DOHH2 (cell line): ENCODE results near the gene ITPR2.

Experiments
- H3F3A ChIP-seq: fragments of 200-600 bp; sonication (generic), shearing (Covaris generic); 2 replicates; pipeline ENCODE4 v1.6.0; 2016; ENCODE audit warnings: antibody characterized with exemption, mild to moderate bottlenecking; ENCODE audit not compliant: control insufficient read depth, insufficient read depth
- H3K27ac ChIP-seq: fragments of 200-600 bp; sonication (generic); 2 replicates; pipeline ENCODE4 v1.5.1; 2014; ENCODE audit warnings: low read depth, mild to moderate bottlenecking, low read length, moderate library complexity
- H3K27me3 ChIP-seq: fragments of 200-600 bp; sonication (generic); 2 replicates; pipeline ENCODE4 v1.6.1; 2014; ENCODE audit warnings: mild to moderate bottlenecking, low read length, mixed read lengths; ENCODE audit not compliant: control insufficient read depth
- H3K36me3 ChIP-seq: fragments of 200-600 bp; sonication (generic); 2 replicates; pipeline ENCODE4 v1.6.1; 2014; ENCODE audit warnings: mild to moderate bottlenecking, low read length, moderate library complexity, mixed read lengths; ENCODE audit not compliant: control insufficient read depth
- H3K4me1 ChIP-seq: fragments of 200-600 bp; sonication (generic); 2 replicates; pipeline ENCODE4 v1.6.1; 2014; ENCODE audit warnings: mild to moderate bottlenecking, low read length, mixed read lengths; ENCODE audit not compliant: control insufficient read depth
- H3K4me2 ChIP-seq: fragments of 200-600 bp; sonication (generic); 2 replicates; pipeline ENCODE4 v1.6.0; 2014; ENCODE audit warnings: mild to moderate bottlenecking, low read length, moderate library complexity
- H3K4me3 ChIP-seq: fragments of 200-600 bp; sonication (generic); 2 replicates; pipeline ENCODE4 v1.5.1; 2014; ENCODE audit warnings: mild to moderate bottlenecking, low read length, mixed read lengths
- H3K79me2 ChIP-seq: fragments of 200-600 bp; sonication (generic); 2 replicates; pipeline ENCODE4 v1.6.1; 2014; ENCODE audit warnings: mild to moderate bottlenecking, low read length, mixed read lengths; ENCODE audit not compliant: control insufficient read depth
- H3K9me2 ChIP-seq: fragments of 200-600 bp; sonication (generic); replicated peaks from 2 replicates; pipeline ENCODE4 v1.6.1; 2014; ENCODE audit warnings: mild to moderate bottlenecking, low read length, mixed read lengths; ENCODE audit not compliant: control insufficient read depth
- H3K9me3 ChIP-seq: fragments of 200-600 bp; sonication (generic); 2 replicates; pipeline ENCODE4 v1.6.1; 2014; ENCODE audit warnings: antibody characterized with exemption, low read length, mixed read lengths; ENCODE audit not compliant: control insufficient read depth, insufficient read depth
- H4K20me1 ChIP-seq: fragments of 200-600 bp; sonication (generic); 2 replicates; pipeline ENCODE4 v1.6.0; 2014; ENCODE audit warnings: low read depth, mild to moderate bottlenecking, antibody characterized with exemption, low read length, moderate library complexity; ENCODE audit not compliant: control insufficient read depth, insufficient read depth
- CTCF ChIP-seq: fragments of 200-600 bp; sonication (generic); IDR thresholded peaks from one replicate; pipeline ENCODE4 v1.5.1; 2014; ENCODE audit warnings: antibody characterized with exemption, mild to moderate bottlenecking, low read depth, low read length; ENCODE audit not compliant: poor library complexity, severe bottlenecking
- EZH2phosphoT487 ChIP-seq: fragments of 200-600 bp; sonication (generic); IDR thresholded peaks from 2 replicates; pipeline ENCODE4 v1.6.1; 2017; ENCODE audit warnings: borderline replicate concordance, mild to moderate bottlenecking, antibody characterized with exemption, low read length, moderate library complexity, mixed read lengths

ITPR2 gene

GRCh38 chr12:26513363-26514043 is 319.5 kb downstream of the ITPR2 start:
- Histone ChIP-seq H3K79me2 (no peaks in the 10 kb centered on the region), H3K36me3 (no peaks in the 10 kb centered on the region), H3K4me2 (no peak overlapping the region), H3K9me2 (no peaks in the 10 kb centered on the region), H3K4me3 (no peak overlapping the region), H3K4me1 (no peaks in the 10 kb centered on the region), H3K9me3 (no peaks in the 10 kb centered on the region), H3F3A (no peaks in the 10 kb centered on the region), H3K27ac (no peak overlapping the region), H4K20me1 (no peaks in the 10 kb centered on the region), H3K27me3 (no peaks in the 10 kb centered on the region)
- TF ChIP-seq CTCF (no peak), EZH2phosphoT487 (no peak)

GRCh38 chr12:26512213-26512612 is 320.8 kb downstream of the ITPR2 start:
- Histone ChIP-seq H3K27me3 (no peaks in the 10 kb centered on the region), H3K4me2 (no peak overlapping the region), H3K36me3 (no peaks in the 10 kb centered on the region; the same call in 1 of the 2 replicates), H3K4me3 (no peak overlapping the region), H3K9me3 (no peaks in the 10 kb centered on the region), H3K79me2 (no peaks in the 10 kb centered on the region), H3F3A (no peaks in the 10 kb centered on the region), H3K9me2 (no peaks in the 10 kb centered on the region), H3K4me1 (no peaks in the 10 kb centered on the region), H4K20me1 (no peaks in the 10 kb centered on the region), H3K27ac (no peak overlapping the region)
- TF ChIP-seq CTCF (no peak), EZH2phosphoT487 (no peak)

GRCh38 chr12:26510354-26510674 is 322.7 kb downstream of the ITPR2 start:
- H3K27ac ChIP-seq = no peak overlapping the region

More at GRCh38 chr12:26510354-26510674, 322.7 kb downstream of the ITPR2 start:
- no peaks in the 10 kb centered on the region for H3K4me1 ChIP-seq
- no peaks in the 10 kb centered on the region for H3K79me2 ChIP-seq
- no peaks in the 10 kb centered on the region; the same call in 1 of the 2 replicates for H3K36me3 ChIP-seq
- no peaks in the 10 kb centered on the region for H3F3A ChIP-seq
- TF ChIP-seq CTCF (no peak), EZH2phosphoT487 (no peak)
- no peaks in the 10 kb centered on the region for H4K20me1 ChIP-seq
- no peak overlapping the region for H3K4me3 ChIP-seq
- no peaks in the 10 kb centered on the region for H3K9me3 ChIP-seq
- no peak overlapping the region for H3K4me2 ChIP-seq
- 0 out of 2 replicates have a peak, but pooled peaks cover 2% of the 10 kb centered on the region for H3K9me2 ChIP-seq
- H3K27me3 ChIP-seq = no peaks in the 10 kb centered on the region
